Measurements from ENCODE around the gene SPARCL1. TPM values are rescaled to one million over a fixed set of nuclear protein-coding genes. Genes with fewer than 3 reads are reported as not detected.
"Not testable (repeated sequence)": the region's sequence is repeated elsewhere in the genome, so short reads cannot be mapped to it uniquely, and the experiment has no call there.

The SPARCL1 gene
- total RNA-seq, 2 experiments from 2014 or later: not detected

- Histone ChIP-seq H3K36me3 (ENCODE audit: insufficient read depth, low read length) (no peaks in the 10 kb centered on the region), H3K9me3 (ENCODE audit: control insufficient read depth in 1 of 2, insufficient read depth in 1 of 2, low read length in 2 of 2) (peaks cover 0 to 9% of the 10 kb centered on the region in 2 experiments), H3K27ac (ENCODE audit: low read depth in 1 of 2, low read length in 2 of 2) (no peak overlapping the region), H3K27me3 (ENCODE audit: control insufficient read depth in 1 of 2, insufficient read depth in 2 of 2, low read length in 2 of 2) (peaks cover 0 to 3% of the 10 kb centered on the region in 2 experiments), H3K4me1 (ENCODE audit: insufficient read depth, low read length) (no peaks in the 10 kb centered on the region), H3K4me3 (ENCODE audit: low read length) (no peak overlapping the region)
- TF ChIP-seq, protein P1, sequence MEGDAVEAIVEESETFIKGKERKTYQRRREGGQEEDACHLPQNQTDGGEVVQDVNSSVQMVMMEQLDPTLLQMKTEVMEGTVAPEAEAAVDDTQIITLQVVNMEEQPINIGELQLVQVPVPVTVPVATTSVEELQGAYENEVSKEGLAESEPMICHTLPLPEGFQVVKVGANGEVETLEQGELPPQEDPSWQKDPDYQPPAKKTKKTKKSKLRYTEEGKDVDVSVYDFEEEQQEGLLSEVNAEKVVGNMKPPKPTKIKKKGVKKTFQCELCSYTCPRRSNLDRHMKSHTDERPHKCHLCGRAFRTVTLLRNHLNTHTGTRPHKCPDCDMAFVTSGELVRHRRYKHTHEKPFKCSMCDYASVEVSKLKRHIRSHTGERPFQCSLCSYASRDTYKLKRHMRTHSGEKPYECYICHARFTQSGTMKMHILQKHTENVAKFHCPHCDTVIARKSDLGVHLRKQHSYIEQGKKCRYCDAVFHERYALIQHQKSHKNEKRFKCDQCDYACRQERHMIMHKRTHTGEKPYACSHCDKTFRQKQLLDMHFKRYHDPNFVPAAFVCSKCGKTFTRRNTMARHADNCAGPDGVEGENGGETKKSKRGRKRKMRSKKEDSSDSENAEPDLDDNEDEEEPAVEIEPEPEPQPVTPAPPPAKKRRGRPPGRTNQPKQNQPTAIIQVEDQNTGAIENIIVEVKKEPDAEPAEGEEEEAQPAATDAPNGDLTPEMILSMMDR (IDR thresholded peaks at IDR 0.05): no peak
- H3K9me3 Mint-ChIP-seq: peaks cover 3% of the 10 kb centered on the region
- H3K27me3 Mint-ChIP-seq: no peaks in the 10 kb centered on the region
- POLR2A ChIA-PET: no interaction called here
- CTCF ChIA-PET: no interaction called here
- no peaks in the 10 kb centered on the region for H3K36me3 Mint-ChIP-seq (ENCODE audit: low read depth)
- no peaks in the 10 kb centered on the region for H3K4me1 Mint-ChIP-seq (ENCODE audit: low read depth)
- intact Hi-C loops (cut with DNase I, micrococcal nuclease): no loop called here
- DNase-seq (no peak), ATAC-seq (ENCODE audit: poor library complexity) (no peak)
- no peak overlapping the region for H3K4me3 Mint-ChIP-seq
- no peak overlapping the region for H3K27ac Mint-ChIP-seq
These were observed 39.5 kb downstream of the SPARCL1 start for GRCh38 chr4:87489678-87490077.

- intact Hi-C loops (cut with DNase I, micrococcal nuclease); POLR2A ChIA-PET; H3K4me1 Mint-ChIP-seq (ENCODE audit: low read depth); H3K4me1 ChIP-seq (ENCODE audit: insufficient read depth, low read length); H3K9me3 ChIP-seq (ENCODE audit: control insufficient read depth in 1 of 2, insufficient read depth in 1 of 2, low read length in 2 of 2); H3K4me3 Mint-ChIP-seq; H3K27ac Mint-ChIP-seq; DNase-seq; H3K36me3 Mint-ChIP-seq (ENCODE audit: low read depth); CTCF ChIA-PET; H3K27me3 ChIP-seq (ENCODE audit: control insufficient read depth in 1 of 2, insufficient read depth in 2 of 2, low read length in 2 of 2); H3K4me3 ChIP-seq (ENCODE audit: low read length); H3K9me3 Mint-ChIP-seq; H3K27ac ChIP-seq (ENCODE audit: low read depth in 1 of 2, low read length in 2 of 2); H3K27me3 Mint-ChIP-seq; ATAC-seq (ENCODE audit: poor library complexity); H3K36me3 ChIP-seq (ENCODE audit: insufficient read depth, low read length): not testable (repeated sequence)
These were observed 40.5 kb downstream of the SPARCL1 start for GRCh38 chr4:87488666-87489065.

GRCh38 chr4:87483247-87483646, 45.9 kb downstream of the SPARCL1 start:
- H3K27me3 ChIP-seq (ENCODE audit: control insufficient read depth in 1 of 2, insufficient read depth in 2 of 2, low read length in 2 of 2); H3K27me3 Mint-ChIP-seq; DNase-seq; H3K27ac Mint-ChIP-seq; H3K9me3 Mint-ChIP-seq; ATAC-seq (ENCODE audit: poor library complexity); H3K9me3 ChIP-seq (ENCODE audit: control insufficient read depth in 1 of 2, insufficient read depth in 1 of 2, low read length in 2 of 2); H3K4me1 Mint-ChIP-seq (ENCODE audit: low read depth); H3K4me3 ChIP-seq (ENCODE audit: low read length); H3K4me1 ChIP-seq (ENCODE audit: insufficient read depth, low read length); H3K36me3 Mint-ChIP-seq (ENCODE audit: low read depth); H3K36me3 ChIP-seq (ENCODE audit: insufficient read depth, low read length); H3K4me3 Mint-ChIP-seq; H3K27ac ChIP-seq (ENCODE audit: low read depth in 1 of 2, low read length in 2 of 2); intact Hi-C loops (cut with DNase I, micrococcal nuclease); CTCF ChIA-PET; POLR2A ChIA-PET: not testable (repeated sequence)

DNA sequence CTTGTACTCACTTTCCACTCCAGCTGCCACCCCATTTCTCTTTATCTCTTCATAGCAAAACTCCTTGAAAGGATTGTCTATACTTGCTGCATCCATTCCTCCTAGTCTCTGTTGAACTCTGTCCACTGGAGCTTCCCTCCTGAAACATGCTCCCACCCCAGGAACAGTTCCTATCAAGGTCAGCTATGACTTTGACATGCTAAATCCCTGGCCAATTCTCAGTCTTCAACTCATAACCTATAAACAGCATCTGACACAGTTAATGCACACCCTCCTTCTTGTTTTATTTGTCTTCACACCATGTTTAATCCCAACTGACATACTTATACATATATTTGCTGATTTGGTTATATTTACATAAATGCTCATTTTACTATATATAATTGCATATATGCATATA, 47.8 kb downstream of the SPARCL1 start:
- Mint-ChIP-seq H3K4me1 (ENCODE audit: low read depth) (no peaks in the 10 kb centered on the region), H3K4me3 (no peak overlapping the region), H3K27me3 (no peaks in the 10 kb centered on the region), H3K9me3 (peaks cover 3% of the 10 kb centered on the region), H3K27ac (no peak overlapping the region), H3K36me3 (ENCODE audit: low read depth) (no peaks in the 10 kb centered on the region)
- CTCF ChIA-PET: no interaction called here
- Histone ChIP-seq H3K9me3 (ENCODE audit: control insufficient read depth in 1 of 2, insufficient read depth in 1 of 2, low read length in 2 of 2) (no peaks in the 10 kb centered on the region), H3K4me1 (ENCODE audit: insufficient read depth, low read length) (no peaks in the 10 kb centered on the region), H3K4me3 (ENCODE audit: low read length) (no peak overlapping the region), H3K27me3 (ENCODE audit: control insufficient read depth in 1 of 2, insufficient read depth in 2 of 2, low read length in 2 of 2) (no peaks in the 10 kb centered on the region), H3K27ac (ENCODE audit: low read depth in 1 of 2, low read length in 2 of 2) (no peak overlapping the region), H3K36me3 (ENCODE audit: insufficient read depth, low read length) (no peaks in the 10 kb centered on the region)
- TF ChIP-seq, protein P1 (IDR thresholded peaks at IDR 0.05): no peak
- intact Hi-C loops (cut with DNase I, micrococcal nuclease): no loop called here
- POLR2A ChIA-PET: no interaction called here
- DNase-seq (no peak), ATAC-seq (ENCODE audit: poor library complexity) (no peak)
